Measurements from ENCODE around the gene C3orf80.
"Not testable (repeated sequence)": the region's sequence is repeated elsewhere in the genome, so short reads cannot be mapped to it uniquely, and the experiment has no call there.

The C3orf80 gene

DNA sequence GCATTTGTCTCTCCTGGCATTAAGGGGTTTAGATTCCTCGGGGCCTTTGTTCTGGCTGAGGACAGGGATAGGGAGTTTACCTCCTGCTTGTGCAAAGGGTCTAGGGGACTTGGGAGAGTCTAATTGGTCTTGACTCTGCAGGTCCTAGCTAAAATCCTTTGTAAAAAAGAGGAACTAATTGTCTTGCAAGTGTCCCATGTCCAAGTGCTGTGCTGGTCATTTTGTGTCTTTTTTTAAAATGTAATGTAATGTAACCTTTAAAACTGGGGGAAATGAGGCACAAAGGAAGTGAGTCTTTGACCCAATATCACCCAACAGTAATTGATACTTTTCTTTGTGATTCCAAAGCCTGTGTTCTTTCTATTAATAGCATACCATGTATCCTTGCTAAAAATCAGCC is 14.9 kb upstream of the C3orf80 start:
- no peak for FAIRE-seq
- no peak for DNase-seq (ENCODE audit: extremely low spot score, insufficient read length, low read depth)

DNA sequence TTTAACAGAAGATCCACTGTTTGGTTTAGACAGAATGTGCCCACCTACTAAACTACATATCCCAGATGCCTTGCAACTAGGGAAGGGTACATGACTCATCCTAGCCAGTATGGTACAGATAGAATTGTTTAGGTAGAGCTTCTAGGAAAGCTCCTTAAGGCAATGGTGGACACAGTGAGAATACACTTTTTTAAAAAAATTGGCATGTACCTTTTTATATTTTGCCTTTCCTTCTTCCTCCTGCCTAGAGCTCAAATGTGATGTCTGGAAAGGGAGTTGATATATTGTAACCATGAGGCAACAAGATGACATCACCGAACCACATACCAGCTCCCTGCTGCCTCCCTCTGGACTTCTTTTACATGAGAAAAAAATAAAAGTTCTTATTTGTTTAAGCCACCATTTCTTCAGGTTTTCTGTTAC is 14.4 kb upstream of the C3orf80 start:
- no peak for FAIRE-seq

GRCh38 chr3:160213191-160213590 is 12.0 kb upstream of the C3orf80 start:
- FAIRE-seq = no peak
- DNase-seq (ENCODE audit: extremely low spot score, insufficient read length, low read depth) = no peak

More for the DNA sequence above, 14.4 kb upstream of the C3orf80 start:
- no peak for DNase-seq (ENCODE audit: extremely low spot score, insufficient read length, low read depth)

GRCh38 chr3:160217675-160218074 is 7.5 kb upstream of the C3orf80 start:
- DNase-seq (ENCODE audit: extremely low spot score, insufficient read length, low read depth) = no peak
- FAIRE-seq = no peak

DNA sequence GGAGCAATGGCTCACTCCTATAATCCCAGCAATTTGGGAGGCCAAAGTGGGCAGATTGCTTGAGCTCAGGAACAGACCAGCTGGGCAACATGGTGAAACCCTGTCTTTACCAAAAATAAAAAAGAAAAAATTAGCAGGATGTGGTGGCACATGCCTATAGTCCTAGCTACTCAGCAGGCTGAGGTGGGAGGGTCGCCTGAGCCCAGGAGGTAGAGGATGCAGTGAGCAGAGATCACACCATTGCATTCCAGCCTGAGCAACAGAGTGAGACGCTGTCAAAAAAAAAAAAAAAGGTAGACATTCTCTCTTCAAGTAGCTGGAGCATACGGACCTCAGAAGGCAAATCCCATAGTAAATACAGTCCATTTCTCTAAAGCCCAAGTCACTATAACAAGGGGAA is 7.1 kb upstream of the C3orf80 start:
- DNase-seq (ENCODE audit: extremely low spot score, insufficient read length, low read depth) = no peak
- FAIRE-seq = no peak

DNA sequence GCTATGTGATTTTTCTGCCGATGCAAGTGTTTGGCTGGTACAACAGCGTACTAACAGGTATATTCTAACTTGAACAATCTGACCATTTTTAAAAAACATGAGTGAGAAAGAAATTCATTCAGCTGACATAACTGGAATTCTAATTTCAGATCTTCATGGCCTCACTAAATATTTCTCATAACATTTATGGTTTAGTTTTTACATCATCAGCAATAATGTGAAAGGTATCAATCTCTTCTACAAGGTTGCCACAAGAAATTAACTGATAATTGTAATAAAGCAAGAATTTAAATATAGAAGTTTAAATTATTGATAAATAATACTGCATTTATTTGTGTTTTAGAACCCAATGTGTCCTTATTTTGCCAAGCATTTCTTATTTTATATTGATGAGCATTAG is 5.2 kb upstream of the C3orf80 start:
- FAIRE-seq = no peak
- DNase-seq (ENCODE audit: extremely low spot score, insufficient read length, low read depth) = no peak

DNA sequence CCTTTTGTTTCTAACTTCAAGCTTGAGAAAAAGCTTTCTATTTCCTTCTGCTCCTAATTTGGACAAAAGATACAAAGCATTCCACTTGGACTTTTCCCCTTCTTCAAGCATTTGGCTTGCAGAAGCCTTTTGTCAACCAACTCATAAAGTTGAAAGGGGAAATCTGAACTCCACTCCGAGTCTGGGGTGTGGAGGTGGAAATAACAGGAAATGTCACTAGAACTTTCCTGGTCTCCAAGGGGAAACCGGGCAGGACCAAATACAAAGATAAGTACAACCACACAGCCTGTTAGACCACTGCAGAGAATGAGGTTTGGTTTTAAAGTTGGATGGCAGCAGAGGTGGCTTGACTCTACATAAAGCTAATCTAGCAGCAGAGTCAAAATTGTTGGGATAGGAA is 4.2 kb upstream of the C3orf80 start:
- DNase-seq (ENCODE audit: extremely low spot score, insufficient read length, low read depth) (no peak), FAIRE-seq (no peak)

GRCh38 chr3:160224256-160224655 is 966 bp upstream of the C3orf80 start:
- DNase-seq (ENCODE audit: extremely low spot score, insufficient read length, low read depth) = no peak
- no peak for FAIRE-seq

DNA sequence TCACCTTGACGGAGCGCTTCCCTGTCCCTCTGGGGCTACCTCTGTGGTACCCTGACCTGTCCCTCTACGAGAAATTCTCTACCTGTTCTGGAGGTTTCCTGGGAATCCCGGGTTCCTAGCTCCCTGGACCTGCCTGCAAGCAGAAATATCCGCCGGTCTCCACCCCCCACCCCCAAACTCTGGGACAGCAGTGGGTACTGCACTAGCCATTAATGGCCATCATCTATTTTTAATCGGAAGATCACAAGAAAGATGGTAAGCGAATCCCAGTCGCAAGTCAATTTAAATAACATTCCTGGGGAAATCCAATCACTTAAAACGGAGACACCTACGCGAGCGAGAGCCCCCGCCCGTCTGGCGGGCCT is 429 bp upstream of the C3orf80 start:
- FAIRE-seq (no peak), DNase-seq (ENCODE audit: extremely low spot score, insufficient read length, low read depth) (no peak)

GRCh38 chr3:160226026-160226907 is 1.0 kb downstream of the C3orf80 start:
- FAIRE-seq (no peak), DNase-seq (ENCODE audit: extremely low spot score, insufficient read length, low read depth) (no peak)

GRCh38 chr3:160227419-160227818 is 2.2 kb downstream of the C3orf80 start:
- no peak for DNase-seq (ENCODE audit: extremely low spot score, insufficient read length, low read depth)
- FAIRE-seq = no peak

DNA sequence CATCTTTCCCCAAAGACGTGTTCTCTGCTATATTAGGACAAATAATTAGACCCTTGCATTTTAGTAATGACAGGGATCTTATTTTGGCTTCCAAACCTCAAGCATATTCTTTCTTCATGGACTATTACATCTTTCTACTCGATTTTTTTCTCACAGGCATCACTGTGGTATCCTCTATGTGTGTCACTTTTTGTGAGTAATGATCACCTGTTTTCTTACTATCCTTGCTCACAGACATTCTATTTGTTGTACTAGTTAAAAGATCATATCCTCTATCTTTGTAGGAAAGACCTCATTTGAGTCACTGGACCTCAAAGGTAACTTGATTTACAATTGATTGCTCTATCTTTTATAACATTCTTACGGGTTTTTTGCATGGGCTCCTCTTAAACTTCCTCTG is 6.8 kb downstream of the C3orf80 start:
- DNase-seq (ENCODE audit: extremely low spot score, insufficient read length, low read depth) = no peak
- FAIRE-seq = no peak

- FAIRE-seq; DNase-seq (ENCODE audit: extremely low spot score, insufficient read length, low read depth): not testable (repeated sequence)
Measured at GRCh38 chr3:160240719-160241118, 15.5 kb downstream of the C3orf80 start.

DNA sequence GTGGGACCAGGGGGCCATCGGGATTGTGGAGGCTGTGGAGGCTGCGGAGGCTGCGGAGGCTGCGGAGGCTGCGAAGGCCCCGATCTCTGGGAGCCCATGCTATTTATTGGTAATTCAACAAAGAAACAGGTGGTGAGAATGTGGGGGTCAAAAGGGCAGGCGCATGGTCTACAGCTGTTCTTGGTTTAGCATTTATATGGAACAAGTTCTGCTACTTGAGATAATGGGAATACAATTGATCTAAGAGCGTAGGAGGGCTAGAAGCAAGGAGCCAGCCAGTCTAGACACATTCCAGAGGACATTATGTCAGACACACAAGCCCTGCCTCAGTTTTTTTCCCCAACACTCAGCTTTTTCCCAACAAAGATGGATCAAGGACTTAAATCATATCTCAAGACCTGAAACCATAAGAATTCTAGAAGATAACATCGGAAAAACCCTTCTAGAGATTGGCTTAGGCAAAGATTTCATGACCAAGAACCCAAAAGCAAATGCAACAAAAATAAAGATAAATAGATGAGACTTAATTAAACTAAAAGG is 20.1 kb downstream of the C3orf80 start:
- FAIRE-seq (no peak), DNase-seq (ENCODE audit: extremely low spot score, insufficient read length, low read depth) (no peak)

DNA sequence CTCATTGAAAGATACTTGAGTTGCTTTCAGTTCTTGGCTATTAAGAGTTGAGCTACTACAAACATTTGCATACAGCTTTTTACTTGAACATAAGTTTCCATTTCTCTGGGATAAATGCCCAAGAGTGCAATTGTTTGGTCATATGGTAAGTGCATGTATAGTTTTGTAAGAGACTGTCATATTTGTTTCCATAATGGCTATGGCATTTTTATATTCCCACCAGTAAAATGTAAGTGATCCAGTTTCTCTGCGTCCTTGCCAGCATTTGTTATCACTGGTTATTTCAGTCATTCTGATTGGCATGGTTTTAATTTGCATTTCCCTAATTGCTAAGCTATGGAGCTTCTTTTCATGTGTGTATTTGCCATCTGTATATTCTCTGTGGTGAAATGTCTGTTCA is 22.5 kb downstream of the C3orf80 start:
- no peak for FAIRE-seq

GRCh38 chr3:160253298-160253697 is 28.1 kb downstream of the C3orf80 start:
- DNase-seq (ENCODE audit: extremely low spot score, insufficient read length, low read depth) (no peak), FAIRE-seq (no peak)

More for the DNA sequence above, 22.5 kb downstream of the C3orf80 start:
- no peak for DNase-seq (ENCODE audit: extremely low spot score, insufficient read length, low read depth)

- DNase-seq (ENCODE audit: extremely low spot score, insufficient read length, low read depth) (no peak), FAIRE-seq (no peak)
Measured at GRCh38 chr3:160257606-160258005, 32.4 kb downstream of the C3orf80 start.

- no peak for DNase-seq (ENCODE audit: extremely low spot score, insufficient read length, low read depth)
- no peak for FAIRE-seq
Measured at GRCh38 chr3:160259589-160259988, 34.4 kb downstream of the C3orf80 start.

- FAIRE-seq = no peak
Measured at GRCh38 chr3:160260587-160261270, 35.5 kb downstream of the C3orf80 start.

DNA sequence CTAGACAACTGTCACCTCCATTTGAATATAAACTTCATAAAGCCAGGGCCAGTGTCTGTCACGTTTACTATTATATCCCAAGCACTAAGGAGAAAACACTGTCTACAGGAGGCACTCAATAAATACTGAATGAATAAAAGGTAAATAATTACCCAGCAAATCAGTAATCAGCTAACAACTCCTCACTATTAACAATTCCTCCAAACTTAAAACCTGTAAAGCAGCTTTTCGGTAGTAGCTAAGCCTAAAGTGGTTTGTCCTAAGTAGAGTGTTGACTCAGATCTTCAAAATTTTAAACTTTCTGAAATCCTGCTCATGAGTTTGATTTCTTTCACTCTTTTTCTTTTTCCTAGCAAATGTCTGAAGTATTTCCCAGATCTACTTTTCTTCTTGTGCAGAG is 39.9 kb downstream of the C3orf80 start:
- DNase-seq (ENCODE audit: extremely low spot score, insufficient read length, low read depth) (no peak), FAIRE-seq (no peak)

More at GRCh38 chr3:160260587-160261270, 35.5 kb downstream of the C3orf80 start:
- DNase-seq (ENCODE audit: extremely low spot score, insufficient read length, low read depth) = no peak

Measured in GM18507 (cell line).